Sigmoid colon (tissue), 3 donors: Measurements from ENCODE around the gene CEACAM21.

Source experiments
- CTCF ChIP-seq, 4 experiments: fragments of 450-650 bp in 3 of 4; fragments of 200-600 bp in 1 of 4; IDR thresholded peaks; one replicate each; pipeline ENCODE4 v1.5.1; 2016 to 2019; ENCODE audit warnings: antibody characterized with exemption in 4 of 4, mild to moderate bottlenecking in 3 of 4, moderate library complexity in 2 of 4
- POLR2A ChIP-seq, 2 donors: fragments of 450-650 bp; IDR thresholded peaks; one replicate each; pipeline ENCODE4 v1.6.1; 2016; ENCODE audit warnings: antibody characterized with exemption in 2 of 2, mild to moderate bottlenecking in 2 of 2, moderate library complexity in 2 of 2

- TF ChIP-seq POLR2A (IDR thresholded peaks at IDR 0.05) (no peak), CTCF (IDR thresholded peaks at IDR 0.05) (no peak)
Measured at GRCh38 chr19:41540041-41540695, 35.8 kb upstream of the CEACAM21 start.
